ENCODE measurements around the gene SLC46A3. TPM values are rescaled to one million over a fixed set of nuclear protein-coding genes. Genes with fewer than 3 reads are reported as not detected.
"Not testable (repeated sequence)": the region's sequence is repeated elsewhere in the genome, so short reads cannot be mapped to it uniquely, and the experiment has no call there.

SLC46A3 gene
- total RNA-seq, 1 donor from 2014 or later, result 13.2 TPM

- no peak for DNase-seq (ENCODE audit: extremely low spot score, unreplicated experiment)
- peaks cover 14% of the 10 kb centered on the region for H3K36me3 Mint-ChIP-seq (ENCODE audit: unreplicated experiment)
- TF ChIP-seq CTCF (IDR thresholded peaks at IDR 0.05), result no peak
- H3K4me1 Mint-ChIP-seq (ENCODE audit: unreplicated experiment), result peaks cover 13% of the 10 kb centered on the region
- no peak overlapping the region for H3K4me3 Mint-ChIP-seq (ENCODE audit: unreplicated experiment)
- no peak overlapping the region for H3K27ac Mint-ChIP-seq (ENCODE audit: unreplicated experiment)
- H3K27me3 Mint-ChIP-seq (ENCODE audit: unreplicated experiment), result no peaks in the 10 kb centered on the region
- no peaks in the 10 kb centered on the region for H3K9me3 Mint-ChIP-seq (ENCODE audit: unreplicated experiment)
Measured at GRCh38 chr13:28705461-28706083, 13.2 kb downstream of the SLC46A3 start.

GRCh38 chr13:28704919-28705318 is 13.9 kb downstream of the SLC46A3 start:
- no peak for TF ChIP-seq CTCF (IDR thresholded peaks at IDR 0.05)
- no peak for DNase-seq (ENCODE audit: extremely low spot score, unreplicated experiment)
- Mint-ChIP-seq H3K36me3 (ENCODE audit: unreplicated experiment) (peaks cover 20% of the 10 kb centered on the region), H3K27ac (ENCODE audit: unreplicated experiment) (no peak overlapping the region), H3K4me1 (ENCODE audit: unreplicated experiment) (peaks cover 13% of the 10 kb centered on the region), H3K4me3 (ENCODE audit: unreplicated experiment) (no peak overlapping the region), H3K9me3 (ENCODE audit: unreplicated experiment) (no peaks in the 10 kb centered on the region), H3K27me3 (ENCODE audit: unreplicated experiment) (no peaks in the 10 kb centered on the region)

GRCh38 chr13:28704282-28704681 is 14.5 kb downstream of the SLC46A3 start:
- Mint-ChIP-seq H3K27me3 (ENCODE audit: unreplicated experiment) (no peaks in the 10 kb centered on the region), H3K4me3 (ENCODE audit: unreplicated experiment) (no peak overlapping the region), H3K9me3 (ENCODE audit: unreplicated experiment) (no peaks in the 10 kb centered on the region), H3K27ac (ENCODE audit: unreplicated experiment) (no peak overlapping the region), H3K4me1 (ENCODE audit: unreplicated experiment) (peaks cover 10% of the 10 kb centered on the region), H3K36me3 (ENCODE audit: unreplicated experiment) (peaks cover 24% of the 10 kb centered on the region)
- TF ChIP-seq CTCF (IDR thresholded peaks at IDR 0.05), result no peak
- DNase-seq (ENCODE audit: extremely low spot score, unreplicated experiment), result no peak

DNA sequence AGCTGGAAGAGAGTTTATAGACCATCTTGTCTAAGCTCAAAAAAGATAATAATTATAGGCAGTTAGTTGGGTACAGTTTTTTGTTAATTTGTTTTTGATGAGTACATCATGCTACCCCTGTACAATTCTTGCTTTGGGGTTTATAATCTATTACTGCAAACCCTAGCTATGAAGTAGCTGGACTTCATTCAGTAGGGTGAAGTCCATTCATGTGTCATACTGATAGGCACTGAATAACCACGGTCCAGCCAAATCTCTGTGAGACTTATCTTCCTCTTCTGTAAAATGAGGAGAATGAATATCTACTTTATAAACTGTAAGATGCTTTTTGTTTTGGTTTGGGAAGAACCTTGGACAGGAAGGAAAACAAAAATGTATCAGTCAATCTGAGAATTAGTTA is 19.5 kb downstream of the SLC46A3 start:
- H3K27me3 Mint-ChIP-seq (ENCODE audit: unreplicated experiment), result no peaks in the 10 kb centered on the region
- H3K36me3 Mint-ChIP-seq (ENCODE audit: unreplicated experiment), result peaks cover 34% of the 10 kb centered on the region
- TF ChIP-seq CTCF (IDR thresholded peaks at IDR 0.05), result no peak
- no peak overlapping the region for H3K4me3 Mint-ChIP-seq (ENCODE audit: unreplicated experiment)
- no peaks in the 10 kb centered on the region for H3K4me1 Mint-ChIP-seq (ENCODE audit: unreplicated experiment)
- no peak for DNase-seq (ENCODE audit: extremely low spot score, unreplicated experiment)
- peaks cover 3% of the 10 kb centered on the region for H3K9me3 Mint-ChIP-seq (ENCODE audit: unreplicated experiment)
- H3K27ac Mint-ChIP-seq (ENCODE audit: unreplicated experiment), result no peak overlapping the region

- H3K4me3 Mint-ChIP-seq (ENCODE audit: unreplicated experiment), result no peak overlapping the region
- H3K9me3 Mint-ChIP-seq (ENCODE audit: unreplicated experiment), result peaks cover 7% of the 10 kb centered on the region
- no peak overlapping the region for H3K27ac Mint-ChIP-seq (ENCODE audit: unreplicated experiment)
- TF ChIP-seq CTCF (IDR thresholded peaks at IDR 0.05), result no peak
- peaks cover 30% of the 10 kb centered on the region for H3K36me3 Mint-ChIP-seq (ENCODE audit: unreplicated experiment)
- H3K4me1 Mint-ChIP-seq (ENCODE audit: unreplicated experiment), result peaks cover 12% of the 10 kb centered on the region
- H3K27me3 Mint-ChIP-seq (ENCODE audit: unreplicated experiment), result no peaks in the 10 kb centered on the region
- DNase-seq (ENCODE audit: extremely low spot score, unreplicated experiment), result no peak
Measured at GRCh38 chr13:28697441-28697840, 21.3 kb downstream of the SLC46A3 start.

GRCh38 chr13:28693605-28694491 is 24.9 kb downstream of the SLC46A3 start:
- peak overlapping the region; percentile 17 for H3K27ac Mint-ChIP-seq (ENCODE audit: unreplicated experiment)
- not testable (repeated sequence) for H3K36me3 Mint-ChIP-seq (ENCODE audit: unreplicated experiment); DNase-seq (ENCODE audit: extremely low spot score, unreplicated experiment); H3K27me3 Mint-ChIP-seq (ENCODE audit: unreplicated experiment)
- peaks cover 12% of the 10 kb centered on the region for H3K4me1 Mint-ChIP-seq (ENCODE audit: unreplicated experiment)
- peaks cover 18% of the 10 kb centered on the region for H3K9me3 Mint-ChIP-seq (ENCODE audit: unreplicated experiment)
- H3K4me3 Mint-ChIP-seq (ENCODE audit: unreplicated experiment), result peak overlapping the region; percentile 21

Data from osteocyte (in vitro differentiated cells).